ENCODE measurements around the gene MAP4. TPM values are rescaled to one million over a fixed set of nuclear protein-coding genes. Genes with fewer than 3 reads are reported as not detected.

The MAP4 gene
- total RNA-seq, 1 donor from 2014 or later = 471 TPM

DNA sequence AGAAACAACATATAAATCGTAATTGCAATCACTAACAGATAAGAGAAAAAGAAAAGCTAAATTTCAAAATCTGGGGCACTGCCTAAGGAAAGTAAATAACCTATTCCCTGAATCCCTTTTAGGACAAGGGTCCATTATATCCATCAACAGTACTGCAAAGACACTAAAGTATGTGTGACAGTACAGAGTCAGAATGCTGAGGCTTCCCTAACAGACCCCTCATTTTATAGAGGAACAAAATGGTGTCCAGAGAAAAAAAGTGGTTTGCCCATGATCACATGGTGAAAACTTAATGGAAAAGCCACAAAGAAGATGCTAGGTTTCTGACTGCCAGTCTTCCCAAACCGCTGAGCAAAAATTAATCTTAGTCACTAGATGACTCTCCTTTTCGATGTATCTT, 119.5 kb downstream of the MAP4 start:
- H3K79me2 ChIP-seq (ENCODE audit: insufficient read depth, low read length) = peaks cover 22% of the 10 kb centered on the region
- H3K27me3 ChIP-seq (ENCODE audit: insufficient read depth, low read length) = no peaks in the 10 kb centered on the region
- peaks cover 1% of the 10 kb centered on the region for H3K9me3 Mint-ChIP-seq (ENCODE audit: unreplicated experiment)
- H2AFZ ChIP-seq (ENCODE audit: low read depth, low read length) = no peak overlapping the region
- H3K4me1 Mint-ChIP-seq (ENCODE audit: low read depth, unreplicated experiment) = peaks cover 9% of the 10 kb centered on the region
- H3K4me1 ChIP-seq (ENCODE audit: insufficient read depth, low read length) = no peaks in the 10 kb centered on the region
- H3K4me3 ChIP-seq (ENCODE audit: insufficient read depth, low read depth, low read length) = no peak overlapping the region
- peak overlapping the region; percentile 69 for H3K27ac Mint-ChIP-seq (ENCODE audit: unreplicated experiment)
- no peaks in the 10 kb centered on the region for H3K27me3 Mint-ChIP-seq (ENCODE audit: low read depth, unreplicated experiment)
- TF ChIP-seq CTCF (IDR thresholded peaks at IDR 0.05; ENCODE audit: insufficient read depth, low read depth, low read length) (no peak), EZH2 (IDR thresholded peaks at IDR 0.05; ENCODE audit: insufficient read depth, low read length) (no peak)
- no peak overlapping the region for H3K9ac ChIP-seq (ENCODE audit: low read length)
- no peak overlapping the region for H3K4me3 Mint-ChIP-seq (ENCODE audit: unreplicated experiment)
- peaks cover 36% of the 10 kb centered on the region for H3K36me3 ChIP-seq (ENCODE audit: insufficient read depth, low read length)
- FAIRE-seq (no peak), DNase-seq (ENCODE audit: low read depth) (no peak)
- H3K27ac ChIP-seq (ENCODE audit: low read depth, low read length) = no peak overlapping the region
- no peaks in the 10 kb centered on the region for H3K9me3 ChIP-seq (ENCODE audit: insufficient read depth, low read depth, low read length)
- H4K20me1 ChIP-seq (ENCODE audit: insufficient read depth, low read length) = peaks cover 58% of the 10 kb centered on the region
- no peak overlapping the region for H3K4me2 ChIP-seq (ENCODE audit: low read length)
- H3K36me3 Mint-ChIP-seq (ENCODE audit: low read depth, unreplicated experiment) = peaks cover 24% of the 10 kb centered on the region

- no peak overlapping the region for H3K27ac Mint-ChIP-seq (ENCODE audit: unreplicated experiment)
- no peak for FAIRE-seq
These were observed 121.0 kb downstream of the MAP4 start for GRCh38 chr3:47895241-47895640.

More at GRCh38 chr3:47895241-47895640, 121.0 kb downstream of the MAP4 start:
- no peaks in the 10 kb centered on the region for H3K27me3 ChIP-seq (ENCODE audit: insufficient read depth, low read length)
- Mint-ChIP-seq H3K27me3 (ENCODE audit: low read depth, unreplicated experiment) (no peaks in the 10 kb centered on the region), H3K4me3 (ENCODE audit: unreplicated experiment) (no peak overlapping the region), H3K4me1 (ENCODE audit: low read depth, unreplicated experiment) (peaks cover 18% of the 10 kb centered on the region), H3K36me3 (ENCODE audit: low read depth, unreplicated experiment) (peaks cover 33% of the 10 kb centered on the region), H3K9me3 (ENCODE audit: unreplicated experiment) (peaks cover 1% of the 10 kb centered on the region)
- H3K9ac ChIP-seq (ENCODE audit: low read length) = no peak overlapping the region
- no peaks in the 10 kb centered on the region for H3K4me1 ChIP-seq (ENCODE audit: insufficient read depth, low read length)
- no peak overlapping the region for H3K27ac ChIP-seq (ENCODE audit: low read depth, low read length)
- H3K4me3 ChIP-seq (ENCODE audit: insufficient read depth, low read depth, low read length) = no peak overlapping the region
- H4K20me1 ChIP-seq (ENCODE audit: insufficient read depth, low read length) = peaks cover 61% of the 10 kb centered on the region
- no peaks in the 10 kb centered on the region for H3K9me3 ChIP-seq (ENCODE audit: insufficient read depth, low read depth, low read length)
- no peak overlapping the region for H2AFZ ChIP-seq (ENCODE audit: low read depth, low read length)
- no peak overlapping the region for H3K4me2 ChIP-seq (ENCODE audit: low read length)
- H3K79me2 ChIP-seq (ENCODE audit: insufficient read depth, low read length) = peaks cover 27% of the 10 kb centered on the region
- peaks cover 36% of the 10 kb centered on the region for H3K36me3 ChIP-seq (ENCODE audit: insufficient read depth, low read length)
- no peak for DNase-seq (ENCODE audit: low read depth)
- TF ChIP-seq CTCF (IDR thresholded peaks at IDR 0.05; ENCODE audit: insufficient read depth, low read depth, low read length) (no peak), EZH2 (IDR thresholded peaks at IDR 0.05; ENCODE audit: insufficient read depth, low read length) (no peak)

Measured in astrocyte (in vitro differentiated cells and primary cell).